HEK293 (cell line): ENCODE measurements around the gene SPNS2.

ENCODE experiments used
- CTCF ChIP-seq: fragments of 450-650 bp; formaldehyde crosslinking; IDR thresholded peaks from 2 replicates; pipeline ENCODE4 v1.5.1; 2016; ENCODE audit warnings: missing biosample characterization, missing genetic modification characterization
- KLF9 ChIP-seq: fragments of 450-650 bp; formaldehyde crosslinking; IDR thresholded peaks from 2 replicates; pipeline ENCODE4 v1.5.1; 2016; ENCODE audit warnings: missing biosample characterization, missing genetic modification characterization, low read depth
- ZNF549 ChIP-seq: fragments of 450-650 bp; IDR thresholded peaks from 2 replicates; pipeline ENCODE4 v1.5.1; 2018; ENCODE audit warnings: missing biosample characterization, missing genetic modification characterization, mild to moderate bottlenecking, inconsistent platforms, moderate library complexity
- ZNF558 ChIP-seq: fragments of 450-650 bp; formaldehyde crosslinking; IDR thresholded peaks from 2 replicates; pipeline ENCODE4 v1.5.1; 2016; ENCODE audit warnings: missing biosample characterization, missing genetic modification characterization
- ZNF624 ChIP-seq: fragments of 450-650 bp; formaldehyde crosslinking; IDR thresholded peaks from 2 replicates; pipeline ENCODE4 v1.5.1; 2017; ENCODE audit warnings: missing biosample characterization, missing genetic modification characterization
- ZNF660 ChIP-seq: fragments of 450-650 bp; IDR thresholded peaks from 2 replicates; pipeline ENCODE4 v1.5.1; 2018; ENCODE audit warnings: missing biosample characterization, mild to moderate bottlenecking, missing genetic modification characterization
- ZSCAN18 ChIP-seq: fragments of 450-650 bp; formaldehyde crosslinking; IDR thresholded peaks from 2 replicates; pipeline ENCODE4 v1.5.1; 2016; ENCODE audit warnings: missing biosample characterization, missing genetic modification characterization
- TF ChIP-seq, protein P1 (sequence below): fragments of 450-650 bp; formaldehyde crosslinking; conservative IDR thresholded peaks from 2 replicates; pipeline ENCODE4 v1.5.1; 2016; ENCODE audit warnings: low read depth, missing biosample characterization, missing genetic modification characterization

DNA sequence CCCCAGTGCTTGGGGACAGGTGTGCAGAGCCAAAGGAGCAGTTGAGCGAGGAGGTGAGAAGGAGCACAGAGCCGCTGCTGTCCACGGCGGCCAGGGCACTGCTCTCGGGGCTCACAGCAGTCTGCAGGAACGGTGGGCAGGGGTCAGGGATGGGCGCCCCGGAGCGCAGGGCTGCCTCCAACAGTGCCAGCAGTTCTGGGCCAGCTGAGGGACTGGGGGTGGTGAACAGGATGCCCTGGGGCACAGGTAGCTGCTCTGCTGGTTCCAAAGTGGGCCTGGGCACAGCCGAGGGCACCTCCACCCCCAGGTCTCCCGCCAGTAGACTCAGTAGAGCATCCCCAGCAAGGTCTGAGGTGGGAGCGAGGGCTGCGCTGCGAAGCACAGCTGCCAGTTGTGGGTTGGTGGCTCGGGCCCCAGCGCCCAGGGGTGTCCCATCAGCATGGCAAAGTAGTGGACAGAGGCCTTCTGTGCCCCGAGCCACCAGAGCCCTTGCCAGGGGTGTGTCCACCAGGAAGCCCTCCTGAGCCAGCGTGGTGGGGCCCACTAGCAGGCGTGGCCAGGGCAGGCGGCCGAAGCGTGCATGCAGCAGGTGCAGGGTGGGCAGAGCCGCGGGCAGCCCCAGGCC, 59.8 kb downstream of the SPNS2 start:
- TF ChIP-seq ZNF660 (tag by site-specific recombination) (no peak), ZSCAN18 (tag by site-specific recombination) (no peak), ZNF624 (tag by site-specific recombination) (no peak), CTCF (tag by site-specific recombination) (no peak), ZNF549 (tag by site-specific recombination) (no peak), KLF9 (no peak), ZNF558 (tag by site-specific recombination) (no peak)
- TF ChIP-seq, protein P1, sequence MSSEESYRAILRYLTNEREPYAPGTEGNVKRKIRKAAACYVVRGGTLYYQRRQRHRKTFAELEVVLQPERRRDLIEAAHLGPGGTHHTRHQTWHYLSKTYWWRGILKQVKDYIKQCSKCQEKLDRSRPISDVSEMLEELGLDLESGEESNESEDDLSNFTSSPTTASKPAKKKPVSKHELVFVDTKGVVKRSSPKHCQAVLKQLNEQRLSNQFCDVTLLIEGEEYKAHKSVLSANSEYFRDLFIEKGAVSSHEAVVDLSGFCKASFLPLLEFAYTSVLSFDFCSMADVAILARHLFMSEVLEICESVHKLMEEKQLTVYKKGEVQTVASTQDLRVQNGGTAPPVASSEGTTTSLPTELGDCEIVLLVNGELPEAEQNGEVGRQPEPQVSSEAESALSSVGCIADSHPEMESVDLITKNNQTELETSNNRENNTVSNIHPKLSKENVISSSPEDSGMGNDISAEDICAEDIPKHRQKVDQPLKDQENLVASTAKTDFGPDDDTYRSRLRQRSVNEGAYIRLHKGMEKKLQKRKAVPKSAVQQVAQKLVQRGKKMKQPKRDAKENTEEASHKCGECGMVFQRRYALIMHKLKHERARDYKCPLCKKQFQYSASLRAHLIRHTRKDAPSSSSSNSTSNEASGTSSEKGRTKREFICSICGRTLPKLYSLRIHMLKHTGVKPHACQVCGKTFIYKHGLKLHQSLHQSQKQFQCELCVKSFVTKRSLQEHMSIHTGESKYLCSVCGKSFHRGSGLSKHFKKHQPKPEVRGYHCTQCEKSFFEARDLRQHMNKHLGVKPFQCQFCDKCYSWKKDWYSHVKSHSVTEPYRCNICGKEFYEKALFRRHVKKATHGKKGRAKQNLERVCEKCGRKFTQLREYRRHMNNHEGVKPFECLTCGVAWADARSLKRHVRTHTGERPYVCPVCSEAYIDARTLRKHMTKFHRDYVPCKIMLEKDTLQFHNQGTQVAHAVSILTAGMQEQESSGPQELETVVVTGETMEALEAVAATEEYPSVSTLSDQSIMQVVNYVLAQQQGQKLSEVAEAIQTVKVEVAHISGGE (tag by site-specific recombination) = no peak
